Omental fat pad (tissue), 4 donors: Measurements from ENCODE around the gene HEY2. TPM values are rescaled to one million over a fixed set of nuclear protein-coding genes. Genes with fewer than 3 reads are reported as not detected.

ENCODE experiments used
- ATAC-seq: fragments of 150-250 bp; one replicate; pipeline ENCODE4 v1.9.1; 2016; ENCODE audit warnings: mild to moderate bottlenecking, moderate library complexity; ENCODE audit not compliant: low FRiP score
- DNase-seq: peaks from one replicate; pipeline ENCODE4 v3.0.0-alpha.2; 2019; ENCODE audit warnings: low spot score
- CTCF ChIP-seq, 3 donors: fragments of 450-650 bp; IDR thresholded peaks; one replicate each; pipeline ENCODE4 v1.5.1; 2016 to 2017; ENCODE audit warnings: antibody characterized with exemption in 3 of 3, mild to moderate bottlenecking in 3 of 3, moderate library complexity in 2 of 3
- total RNA-seq, 4 donors: library from RNA; depleted of rRNA; stranded (reverse); fragments of >200 nt; gene quantifications; one replicate each; pipeline ENCODE4 v1.1.0, GENCODE V29; 2016

Gene HEY2
- total RNA-seq, 4 donors from 2014 or later = 0.24 to 3.2 (median 1.5) TPM

DNA sequence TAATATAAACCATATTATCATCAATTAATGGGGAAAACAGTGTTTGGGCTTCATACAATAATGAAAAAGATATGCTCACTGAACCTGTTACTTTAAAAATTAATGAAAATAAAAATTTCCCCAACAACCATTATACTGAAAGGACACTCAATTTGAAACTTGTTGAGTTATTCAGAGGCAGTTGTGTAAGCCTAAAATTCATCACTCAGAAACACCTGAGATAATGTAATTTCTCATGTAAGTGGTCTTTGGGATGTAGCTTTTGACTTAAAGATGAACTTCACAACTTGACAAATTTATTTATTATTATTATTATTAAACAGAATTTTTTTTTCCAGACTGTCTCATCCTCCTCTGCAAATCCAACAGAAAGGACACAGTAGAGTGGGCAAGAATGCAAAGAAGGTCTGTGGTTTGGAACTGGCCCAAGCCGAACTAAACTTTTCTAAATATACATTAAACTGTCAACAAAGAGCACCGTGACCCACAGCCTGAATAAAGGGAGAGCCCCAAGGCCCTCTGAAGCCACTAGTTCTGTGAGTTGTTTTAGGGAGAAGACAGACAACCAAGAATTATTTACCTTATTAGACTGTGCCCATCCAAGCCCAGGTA, 32.2 kb upstream of the HEY2 start:
- TF ChIP-seq CTCF (IDR thresholded peaks at IDR 0.05) = no peak
- no peak for DNase-seq
- no peak for ATAC-seq

- ATAC-seq = no peak
- TF ChIP-seq CTCF (IDR thresholded peaks at IDR 0.05) = no peak
- no peak for DNase-seq
These were observed 31.3 kb upstream of the HEY2 start for GRCh38 chr6:125718109-125718508.

DNA sequence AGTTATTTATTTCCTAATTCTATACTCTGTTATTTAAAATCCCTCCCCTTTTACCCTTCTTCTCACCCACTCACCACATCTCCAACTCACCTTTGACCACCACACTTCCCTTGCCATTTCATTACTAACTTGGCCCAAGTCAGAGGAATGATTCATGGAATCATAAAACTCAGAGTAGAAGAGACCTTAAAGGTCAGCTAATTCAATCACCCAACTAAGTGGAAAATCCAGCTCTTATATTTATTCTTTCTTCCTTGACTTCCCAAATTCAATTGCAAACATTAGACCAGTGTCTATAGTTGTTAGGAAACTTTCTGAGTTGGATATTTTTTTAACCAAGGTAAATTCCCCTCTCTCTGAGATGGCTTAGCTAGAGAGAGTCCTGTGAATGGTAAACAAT, 26.5 kb upstream of the HEY2 start:
- no peak for ATAC-seq
- DNase-seq = no peak
- no peak for TF ChIP-seq CTCF (IDR thresholded peaks at IDR 0.05)

GRCh38 chr6:125727216-125727615, 22.2 kb upstream of the HEY2 start:
- no peak for ATAC-seq
- TF ChIP-seq CTCF (IDR thresholded peaks at IDR 0.05) = no peak
- DNase-seq = no peak

DNA sequence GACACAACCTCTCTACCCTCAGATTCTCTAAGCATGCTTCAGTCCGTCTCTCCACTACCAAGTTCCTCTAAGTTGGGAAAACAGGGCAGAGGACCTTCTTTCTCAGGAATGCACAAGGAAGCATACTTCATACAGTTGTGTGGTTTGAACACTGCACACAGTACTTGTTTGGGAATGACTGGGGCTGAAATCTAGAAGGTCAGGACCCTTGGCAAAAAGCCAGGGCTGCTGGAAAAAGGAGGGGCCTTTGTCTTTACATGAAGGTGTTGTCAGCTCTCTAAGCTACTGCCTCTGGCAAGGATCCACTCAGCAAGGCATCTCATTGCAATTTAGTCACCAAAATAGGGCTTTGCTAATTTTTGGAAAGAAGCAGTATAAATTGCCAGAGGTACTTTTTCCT, 20.7 kb upstream of the HEY2 start:
- no peak for TF ChIP-seq CTCF (IDR thresholded peaks at IDR 0.05)
- ATAC-seq (no peak), DNase-seq (no peak)

DNA sequence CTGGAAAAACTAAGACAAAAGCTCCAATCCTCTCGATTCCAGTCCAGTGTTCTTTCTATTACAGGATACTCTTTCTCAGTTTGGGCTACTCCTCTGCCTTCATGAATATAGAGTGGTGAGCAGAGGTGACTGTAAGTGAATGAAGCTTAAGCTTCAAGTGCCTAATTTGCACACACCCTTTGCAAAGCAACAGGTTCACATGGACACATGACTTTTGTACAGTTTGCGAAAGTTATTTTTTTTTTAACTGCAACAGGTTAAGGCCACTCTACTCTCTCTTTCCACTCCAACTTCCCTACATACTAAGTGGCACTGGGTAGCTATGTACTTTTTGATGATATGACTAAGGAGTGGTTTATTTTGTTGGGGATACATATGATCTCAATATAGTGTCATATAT, 19.4 kb upstream of the HEY2 start:
- DNase-seq = no peak
- no peak for TF ChIP-seq CTCF (IDR thresholded peaks at IDR 0.05)
- ATAC-seq = no peak

GRCh38 chr6:125732398-125732797, 17.0 kb upstream of the HEY2 start:
- no peak for ATAC-seq
- no peak for TF ChIP-seq CTCF (IDR thresholded peaks at IDR 0.05)
- no peak for DNase-seq
